ENCODE data around the gene LAMA5.
A peak's percentile ranks its signal among the peaks of the same experiment; 100 is the strongest.

The LAMA5 gene

GRCh38 chr20:62311832-62312661, 55.1 kb downstream of the LAMA5 start:
- no peak for DNase-seq

- no peak for DNase-seq
Observed at GRCh38 chr20:62311150-62311549, 56.0 kb downstream of the LAMA5 start.

GRCh38 chr20:62310757-62311121, 56.4 kb downstream of the LAMA5 start:
- DNase-seq = no peak

- DNase-seq = no peak
Observed at GRCh38 chr20:62309947-62310756, 57.0 kb downstream of the LAMA5 start.

- no peak for DNase-seq
Observed at GRCh38 chr20:62309198-62309944, 57.7 kb downstream of the LAMA5 start.

- DNase-seq = no peak
Observed at GRCh38 chr20:62308102-62308822, 58.9 kb downstream of the LAMA5 start.

- DNase-seq = no peak
Observed at GRCh38 chr20:62307226-62308101, 59.6 kb downstream of the LAMA5 start.

GRCh38 chr20:62306414-62307187, 60.5 kb downstream of the LAMA5 start:
- no peak for DNase-seq

GRCh38 chr20:62305765-62306413, 61.2 kb downstream of the LAMA5 start:
- DNase-seq = no peak

- DNase-seq = no peak
Observed at GRCh38 chr20:62305149-62305764, 61.9 kb downstream of the LAMA5 start.

- no peak for DNase-seq
Observed at GRCh38 chr20:62304331-62305148, 62.6 kb downstream of the LAMA5 start.

- DNase-seq = no peak
Observed at GRCh38 chr20:62303340-62304226, 63.5 kb downstream of the LAMA5 start.

- DNase-seq = no peak
Observed at GRCh38 chr20:62303062-62303339, 64.1 kb downstream of the LAMA5 start.

- peak; percentile 96 for DNase-seq
Observed at GRCh38 chr20:62302341-62303061, 64.6 kb downstream of the LAMA5 start, which contains the start of gene ADRM1. Gene ADRM1 (plus strand): TSS chr20:62302997. CDS start chr20:62303569, 572 bp downstream.

- peak; percentile 91 for DNase-seq
Observed at GRCh38 chr20:62301773-62302340, 65.3 kb downstream of the LAMA5 start.

GRCh38 chr20:62301111-62301668, 65.9 kb downstream of the LAMA5 start:
- no peak for DNase-seq
